8988T (cell line): ENCODE results near the gene G3BP2.
"Not testable (repeated sequence)": the region's sequence is repeated elsewhere in the genome, so short reads cannot be mapped to it uniquely, and the experiment has no call there.

Experiments
- DNase-seq: peaks from one replicate; pipeline ENCODE4 v3.0.0; 2011

Gene G3BP2

DNA sequence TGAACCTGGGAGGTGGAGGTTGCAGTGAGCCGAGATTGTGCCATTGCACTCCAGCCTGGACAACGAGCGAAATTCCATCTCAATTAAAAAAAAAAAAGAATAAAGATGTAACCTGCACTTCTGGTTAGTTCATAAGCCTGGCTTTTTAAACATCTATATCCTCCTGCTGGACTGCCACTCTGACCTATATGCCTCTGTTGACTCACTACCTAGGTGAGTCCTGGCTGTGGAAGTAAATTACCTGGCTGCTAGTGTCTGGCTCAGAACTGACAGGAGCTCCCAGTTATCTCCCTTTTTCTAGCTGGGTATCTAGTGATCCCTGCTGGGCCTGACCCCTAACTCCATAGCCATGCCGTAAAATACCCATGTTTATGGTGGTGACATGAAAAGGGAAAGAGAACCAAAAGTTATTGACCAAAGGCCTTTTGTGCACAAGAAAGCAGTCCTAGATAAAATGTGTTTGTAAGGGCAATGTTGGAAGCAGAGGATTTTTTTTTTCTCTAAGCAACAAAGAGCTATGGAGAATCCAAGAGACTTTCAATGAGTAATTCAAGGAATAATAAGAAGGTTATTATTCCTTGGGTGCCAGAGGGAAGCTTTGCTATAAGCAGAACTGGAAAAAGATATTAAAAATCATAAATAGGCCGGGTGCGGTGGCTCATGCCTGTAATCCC, 10.4 kb upstream of the G3BP2 start:
- DNase-seq: no peak

DNA sequence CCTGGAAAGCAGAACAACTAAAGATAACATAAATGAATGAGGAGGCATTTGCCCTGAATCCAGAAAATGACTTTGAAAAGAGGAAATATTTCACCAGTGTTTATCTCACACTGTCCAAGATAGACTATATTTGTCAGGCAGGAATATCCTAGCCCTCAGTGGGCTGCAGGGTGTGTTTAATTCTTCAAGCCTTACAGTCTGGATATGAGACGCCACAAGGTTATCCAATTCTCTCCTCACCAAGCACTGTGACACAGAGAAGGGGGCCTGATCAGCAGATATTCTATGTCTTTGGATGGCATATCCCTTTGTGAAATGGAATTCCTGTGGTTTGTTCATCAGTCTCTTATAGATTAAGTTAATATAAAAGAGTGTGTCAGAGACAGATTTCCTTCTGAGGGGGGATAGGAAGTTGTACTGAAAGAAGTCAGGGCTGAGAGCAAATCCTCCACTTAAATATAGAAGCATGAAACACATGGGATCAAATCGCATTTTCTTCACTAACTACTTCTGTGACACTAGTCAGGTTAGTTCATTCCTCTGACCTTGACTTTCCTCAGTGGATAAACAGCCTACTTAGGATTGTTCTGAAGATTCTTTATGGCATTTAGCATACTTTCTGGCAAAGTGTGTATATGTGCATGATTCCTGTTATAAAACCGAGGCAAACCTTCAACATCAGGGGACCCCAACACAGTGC, 6.8 kb upstream of the G3BP2 start:
- DNase-seq: no peak

DNA sequence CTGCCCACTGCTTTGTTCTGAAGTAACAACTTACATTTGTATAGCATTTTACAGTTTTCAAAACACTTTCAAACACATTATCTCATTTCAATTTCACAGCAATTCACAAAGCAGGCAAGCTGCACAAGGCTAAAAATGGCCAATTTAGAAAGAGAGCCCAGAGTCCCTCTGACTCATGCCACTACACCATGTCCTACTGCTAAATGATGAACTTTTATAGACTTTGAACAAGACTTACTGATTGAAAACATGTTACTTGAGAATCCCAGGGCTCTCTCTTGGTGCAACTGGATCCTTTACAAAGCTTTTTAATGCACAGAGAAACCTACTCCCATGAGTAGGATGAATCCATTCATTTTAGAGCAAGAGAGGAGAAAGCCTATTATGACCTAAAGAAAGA, 5.8 kb upstream of the G3BP2 start:
- DNase-seq: no peak

DNA sequence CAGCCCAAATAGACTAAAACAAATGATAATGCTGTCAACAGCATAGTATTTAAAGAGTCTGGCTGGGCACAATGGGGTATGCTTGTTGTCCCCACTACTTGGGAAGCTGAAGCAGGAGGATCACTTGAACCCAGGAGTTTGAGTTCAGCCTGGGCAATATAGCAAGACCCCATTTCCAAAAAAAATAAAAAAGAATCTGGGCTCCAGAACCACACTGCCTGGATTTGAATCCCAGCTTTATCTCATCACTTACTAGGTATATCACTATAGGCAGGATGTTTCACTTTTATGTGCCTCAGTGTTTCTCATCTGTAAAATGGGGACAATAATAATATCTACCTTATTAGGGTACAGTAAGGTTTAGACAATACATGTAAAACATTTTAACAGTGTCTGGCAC, 5.3 kb upstream of the G3BP2 start:
- DNase-seq: no peak

DNA sequence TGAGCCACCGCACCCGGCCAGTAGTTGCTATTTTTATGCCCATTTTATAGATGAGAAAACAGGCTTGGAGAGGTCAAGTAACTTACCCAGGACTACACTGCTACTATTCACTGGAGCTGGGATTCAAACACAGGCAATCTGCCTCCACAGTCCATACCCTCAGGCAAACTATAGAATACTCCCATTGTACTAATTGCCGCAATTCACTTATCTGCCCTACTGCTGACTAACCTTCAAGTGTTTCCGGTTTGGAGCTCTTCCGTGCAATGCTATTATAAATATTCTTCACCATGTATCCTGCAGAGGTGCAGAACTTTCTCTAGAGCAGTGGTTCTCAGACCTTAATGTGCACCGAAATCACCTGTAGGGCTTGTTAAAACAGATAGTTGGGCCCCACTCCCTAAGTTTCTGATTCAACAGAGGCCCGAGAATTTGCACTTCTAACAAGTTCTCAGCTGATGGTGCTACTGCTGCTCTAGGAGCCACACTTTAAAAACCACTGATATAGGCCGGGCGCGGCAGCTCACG, 1.9 kb upstream of the G3BP2 start:
- DNase-seq: no peak

DNA sequence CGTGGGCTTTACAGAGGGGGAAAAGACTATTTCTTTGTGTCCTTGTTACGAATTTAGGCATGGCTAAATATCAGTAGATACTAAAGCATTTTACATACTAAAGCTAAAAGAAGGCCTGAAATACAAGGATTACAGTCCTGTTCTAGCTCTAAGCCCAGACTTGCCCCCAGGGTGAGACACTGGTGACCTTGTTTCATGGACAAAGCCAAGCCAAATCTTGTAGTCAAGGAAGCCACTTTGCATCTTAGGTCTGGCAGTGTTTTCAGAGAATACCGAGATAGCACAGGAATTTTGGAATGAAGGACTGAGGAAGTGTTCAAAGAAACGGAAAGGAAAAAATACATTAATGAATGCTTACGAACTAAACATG, 733 bp upstream of the G3BP2 start:
- DNase-seq: no peak

DNA sequence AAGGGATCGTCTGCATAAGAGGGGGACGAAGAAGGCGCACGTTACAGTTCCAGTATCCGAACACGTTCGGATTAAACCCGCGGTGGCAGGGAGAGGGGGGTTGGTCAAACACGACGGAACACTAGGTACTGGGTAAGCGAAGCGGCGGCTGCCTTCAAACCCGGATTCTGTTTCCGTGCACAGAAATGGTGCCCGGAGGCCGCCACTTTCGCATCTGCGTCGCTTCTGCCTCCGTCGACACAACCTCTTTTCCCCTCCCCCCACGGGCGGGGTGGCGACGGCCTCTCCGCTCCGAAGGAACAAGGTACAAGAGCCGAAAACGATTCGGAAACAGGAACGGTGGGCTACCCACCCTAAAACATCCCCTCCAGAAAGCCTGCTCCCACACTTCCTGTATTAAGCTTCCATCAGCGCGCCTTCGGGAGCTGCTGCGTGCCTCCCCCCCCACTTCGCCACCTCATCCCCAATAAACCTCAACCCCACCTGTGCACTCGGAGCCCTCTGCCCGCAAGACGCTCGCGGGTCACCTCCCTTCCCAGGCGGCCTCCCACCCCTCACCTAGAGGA, 667 bp downstream of the G3BP2 start:
- DNase-seq: peak; percentile 15

DNA sequence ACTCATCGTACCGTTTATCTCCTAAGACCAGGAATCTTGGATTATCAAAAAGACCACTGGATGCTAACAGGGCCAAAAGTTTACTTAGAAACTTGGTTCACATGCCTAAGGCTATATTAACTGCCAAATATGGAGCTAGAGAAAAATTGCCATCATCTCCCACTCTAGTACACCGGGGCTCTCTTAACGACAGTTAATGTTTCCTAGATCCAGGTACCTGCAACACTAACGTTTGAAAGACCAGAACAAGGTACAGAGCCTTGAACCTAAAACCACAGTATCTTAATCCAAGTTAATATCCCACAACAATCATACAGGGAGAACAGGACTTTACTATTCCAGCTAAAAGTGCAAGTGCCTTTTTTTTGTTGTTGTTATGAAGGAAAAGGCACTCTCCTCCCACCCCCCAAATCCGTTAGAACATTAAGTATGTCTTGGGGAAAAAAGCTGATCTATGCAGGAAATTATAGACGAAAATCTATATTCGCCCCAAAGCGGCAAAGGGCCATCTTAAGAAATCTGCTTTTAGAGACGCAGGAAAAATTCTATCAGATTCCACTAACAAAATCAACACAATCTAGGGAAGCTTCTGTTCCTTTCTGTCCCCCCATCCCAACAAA, 1.3 kb downstream of the G3BP2 start:
- no peak for DNase-seq

DNA sequence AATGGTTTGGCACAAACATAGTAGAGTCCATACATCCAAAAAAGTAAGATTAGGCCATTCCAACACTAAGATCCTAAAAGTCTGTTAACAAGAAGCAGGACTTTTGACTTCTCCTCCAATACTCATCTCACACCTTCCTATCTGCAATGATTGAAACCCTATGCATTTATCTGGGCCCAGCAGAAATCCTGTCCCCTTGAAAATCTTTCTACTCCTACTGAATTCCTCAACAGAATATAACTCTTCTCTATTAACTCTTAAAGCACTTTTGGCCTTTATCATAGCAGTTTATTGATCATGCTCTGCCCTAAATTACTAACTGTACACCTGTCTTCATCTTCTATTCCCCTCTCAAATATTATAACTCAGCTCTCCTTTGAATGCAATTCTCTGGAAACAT, 4.6 kb downstream of the G3BP2 start:
- no peak for DNase-seq

DNA sequence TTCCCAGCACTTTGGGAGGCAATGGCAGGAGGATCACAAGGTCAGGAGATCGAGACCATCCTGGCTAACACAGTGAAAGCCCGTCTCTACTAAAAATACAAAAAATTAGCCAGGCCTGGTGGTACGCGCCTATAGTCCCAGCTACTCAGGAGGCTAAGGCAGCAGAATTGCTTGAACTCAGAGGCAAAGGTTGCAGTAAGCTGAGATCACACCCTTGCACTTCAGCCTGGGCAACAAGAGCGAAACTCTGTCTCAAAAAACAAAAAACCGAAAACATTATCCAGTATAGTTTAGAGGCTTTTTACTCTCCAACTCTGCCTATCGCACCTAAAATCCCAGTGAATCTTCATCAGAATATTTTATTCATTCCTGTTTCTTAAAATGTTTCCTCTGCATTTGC, 5.6 kb downstream of the G3BP2 start:
- not testable (repeated sequence) for DNase-seq

DNA sequence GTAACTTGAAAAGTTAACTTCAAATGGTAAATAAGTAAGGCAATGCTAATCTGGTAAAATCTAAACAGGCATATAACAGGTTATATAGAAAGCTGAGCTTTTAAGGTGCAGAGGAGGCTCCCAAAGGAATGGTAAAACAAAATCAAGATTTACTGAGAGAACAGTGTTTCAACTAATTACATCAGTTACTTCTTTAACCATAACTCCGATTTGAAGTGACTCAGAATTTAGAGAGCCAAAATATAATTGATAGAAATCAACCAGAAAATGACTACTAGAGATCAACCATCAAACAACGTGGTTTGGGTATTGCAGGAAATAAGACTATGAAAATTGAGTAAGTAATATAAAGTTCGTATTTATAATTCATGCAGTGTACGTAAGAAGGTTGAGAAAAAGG, 6.9 kb downstream of the G3BP2 start:
- no peak for DNase-seq

DNA sequence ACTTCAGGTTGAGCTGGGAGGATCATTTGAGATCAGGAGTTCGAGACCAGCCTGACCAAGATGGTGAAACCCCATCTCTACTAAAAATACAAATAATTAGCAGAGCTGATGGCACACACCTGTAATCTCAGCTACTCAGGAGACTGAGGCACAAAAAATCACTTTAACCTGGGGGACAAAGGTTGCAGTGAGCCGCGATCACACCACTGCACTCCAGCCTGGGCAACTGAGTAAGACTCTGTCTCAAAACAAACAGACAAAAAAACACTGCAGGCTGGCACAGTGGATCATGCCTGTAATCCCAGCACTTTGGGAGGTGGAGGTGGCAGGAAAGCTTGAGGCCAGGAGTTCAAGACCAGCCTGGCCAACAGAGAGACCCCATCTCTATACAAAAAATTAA, 8.6 kb downstream of the G3BP2 start:
- not testable (repeated sequence) for DNase-seq

DNA sequence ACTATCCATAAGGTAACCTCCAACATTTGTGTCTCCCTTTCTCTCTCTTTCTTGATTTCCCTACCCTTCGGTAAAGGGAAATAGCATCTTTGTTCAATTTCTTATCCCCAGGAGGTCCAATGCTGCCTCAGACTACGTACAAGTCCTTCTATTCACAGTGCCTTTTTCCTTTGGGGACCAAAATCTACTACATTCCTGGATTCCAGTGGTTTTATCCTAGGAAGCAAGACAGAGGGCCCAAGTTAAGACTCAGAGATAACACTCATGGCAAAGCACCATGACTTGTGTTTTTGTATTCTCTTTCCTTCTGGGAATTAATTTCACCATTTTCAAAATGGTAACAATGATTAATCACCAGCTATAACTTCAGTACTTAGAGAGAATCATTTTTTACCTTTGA, 10.6 kb downstream of the G3BP2 start:
- DNase-seq: no peak

DNA sequence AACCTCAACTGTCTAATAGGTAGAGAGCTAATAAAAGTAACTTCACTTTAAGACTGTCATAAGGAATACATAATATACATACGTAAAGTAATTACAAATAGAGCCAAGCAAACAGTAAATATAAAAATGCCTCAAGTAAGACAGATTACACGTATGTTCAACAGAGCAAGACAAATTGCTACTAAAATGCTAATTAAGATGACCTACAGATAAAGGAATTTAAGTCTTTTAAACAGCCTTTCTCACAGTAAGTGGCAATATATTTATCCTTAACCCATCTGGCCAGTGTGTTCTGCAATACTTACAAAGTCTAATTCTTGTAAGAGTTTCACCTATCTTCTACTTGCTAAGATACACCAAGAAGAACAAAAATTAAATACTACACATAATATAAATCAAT, 12.7 kb downstream of the G3BP2 start:
- DNase-seq: no peak

DNA sequence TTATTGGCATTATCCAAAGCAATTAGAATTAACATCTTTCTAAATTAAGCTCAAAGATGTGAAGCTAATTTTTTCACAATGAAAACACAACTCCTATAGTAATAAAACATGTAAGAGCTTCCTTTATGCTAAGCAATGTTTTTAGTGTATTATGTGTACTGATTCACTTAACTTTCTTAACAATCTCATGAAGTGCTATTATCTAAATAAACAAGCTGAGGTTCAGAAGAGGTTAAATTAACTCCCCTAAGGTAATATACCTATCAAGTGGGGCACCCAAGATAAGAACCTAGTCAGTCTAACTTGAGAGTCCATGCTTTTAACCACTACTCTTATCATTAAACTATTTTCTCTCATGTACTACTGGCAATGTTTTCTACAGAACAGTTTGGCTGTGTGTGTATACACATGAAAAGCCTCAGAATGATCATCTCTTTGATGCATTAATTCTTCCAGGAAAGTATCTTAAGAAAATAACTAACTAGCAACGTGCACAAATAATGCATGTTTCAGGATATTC, 13.6 kb downstream of the G3BP2 start:
- DNase-seq: no peak

DNA sequence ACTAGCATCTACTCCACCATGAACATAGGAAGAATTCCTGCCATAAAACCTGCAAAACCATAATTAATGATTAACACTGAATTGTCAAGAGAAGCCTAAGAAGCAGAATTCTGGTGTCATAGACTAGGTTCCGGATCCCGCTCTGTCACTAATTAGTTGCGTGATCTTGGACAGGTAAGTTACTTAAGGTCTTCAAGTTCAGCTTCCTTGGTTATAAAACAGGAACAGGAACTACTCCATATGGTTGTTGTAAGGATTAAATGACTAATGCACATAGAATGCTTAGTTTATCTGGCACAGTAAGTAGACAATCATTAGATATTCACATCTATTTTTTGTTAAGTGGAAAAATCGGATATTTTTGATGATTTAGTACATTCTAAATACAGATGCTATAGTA, 14.3 kb downstream of the G3BP2 start:
- no peak for DNase-seq

DNA sequence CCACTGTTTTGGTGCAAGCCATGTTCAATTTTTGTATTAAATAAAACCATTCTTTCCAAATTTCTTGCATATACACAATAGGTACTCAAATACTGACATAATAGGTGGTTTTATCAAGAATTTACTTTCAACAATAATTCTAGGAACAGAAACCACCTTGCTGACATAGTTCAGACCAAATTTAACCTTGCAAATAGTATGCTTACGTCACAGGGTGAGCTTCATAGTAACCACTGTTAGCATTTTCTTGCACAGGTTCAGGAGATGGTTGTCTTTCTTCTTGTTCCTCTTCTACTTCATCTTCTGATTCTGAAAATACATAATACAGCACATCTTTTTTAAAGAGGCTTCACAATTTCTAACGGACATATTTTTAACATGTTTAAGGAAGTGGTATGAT, 17.6 kb downstream of the G3BP2 start:
- DNase-seq: no peak

DNA sequence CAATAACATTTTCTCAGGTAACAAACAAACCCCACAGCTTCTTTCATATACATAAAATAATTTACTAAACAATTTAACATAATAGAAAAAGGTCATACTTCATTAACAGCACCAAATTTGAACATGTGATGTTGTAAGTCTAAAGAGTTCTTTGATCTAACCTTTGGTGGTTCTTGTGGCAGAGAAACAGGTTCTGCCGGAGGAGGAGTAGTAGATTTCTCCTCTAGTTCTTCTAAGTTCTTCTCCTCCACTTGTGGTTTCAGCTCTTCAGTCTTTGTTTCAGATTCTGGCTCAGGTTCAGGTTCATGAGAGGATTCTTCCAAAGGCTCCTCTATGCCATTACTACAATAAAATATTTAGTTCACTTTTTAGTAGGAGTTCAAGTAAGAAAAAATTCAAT, 18.3 kb downstream of the G3BP2 start:
- DNase-seq: no peak

DNA sequence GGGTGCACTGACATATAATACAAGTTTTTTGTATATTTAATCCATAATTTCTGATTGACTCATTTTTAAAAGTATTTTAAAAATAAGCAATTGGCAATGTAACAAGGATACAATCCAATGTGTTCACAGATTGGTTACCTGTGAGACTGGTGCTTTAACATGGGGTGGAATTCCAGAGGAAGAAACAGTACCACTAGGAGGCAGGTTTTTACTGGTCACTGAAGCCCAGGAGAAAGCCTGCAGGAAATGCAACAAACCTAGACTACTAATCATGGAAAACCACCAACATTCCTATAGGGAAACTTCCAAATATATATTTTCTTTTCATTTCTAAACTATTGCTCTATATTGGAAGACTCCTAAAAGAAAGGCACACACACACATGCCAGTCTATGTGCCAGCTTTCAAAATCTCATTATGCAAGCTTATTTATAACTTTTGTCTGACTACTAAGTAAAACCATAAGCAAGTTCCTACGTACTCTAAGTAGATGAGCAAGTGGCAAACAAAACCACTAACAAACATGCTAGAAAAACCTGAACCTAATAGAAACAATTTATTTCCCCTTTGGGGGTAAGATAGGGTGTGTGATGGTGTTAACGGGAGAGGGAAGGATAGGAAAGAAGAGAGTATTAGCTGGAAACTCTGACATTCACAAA, 19.2 kb downstream of the G3BP2 start:
- DNase-seq: no peak

DNA sequence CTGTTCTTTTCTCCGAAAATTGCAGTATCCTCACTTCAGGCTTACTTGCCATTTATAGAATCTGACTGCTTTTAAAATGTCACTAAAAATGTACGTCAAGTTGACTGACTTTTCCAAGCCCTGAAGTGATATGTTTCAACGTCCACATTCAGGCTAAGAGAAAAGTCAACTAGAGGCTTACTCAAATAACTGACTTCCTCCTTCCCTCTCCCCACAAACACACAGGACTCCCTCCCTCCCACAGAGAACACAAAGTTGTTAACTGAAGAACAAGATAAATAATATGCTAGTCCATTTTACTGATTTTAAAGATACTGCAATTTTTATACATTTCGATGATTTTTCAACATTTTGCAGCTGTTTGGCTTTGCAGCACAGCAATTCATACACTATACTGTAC, 29.1 kb downstream of the G3BP2 start:
- DNase-seq: no peak

DNA sequence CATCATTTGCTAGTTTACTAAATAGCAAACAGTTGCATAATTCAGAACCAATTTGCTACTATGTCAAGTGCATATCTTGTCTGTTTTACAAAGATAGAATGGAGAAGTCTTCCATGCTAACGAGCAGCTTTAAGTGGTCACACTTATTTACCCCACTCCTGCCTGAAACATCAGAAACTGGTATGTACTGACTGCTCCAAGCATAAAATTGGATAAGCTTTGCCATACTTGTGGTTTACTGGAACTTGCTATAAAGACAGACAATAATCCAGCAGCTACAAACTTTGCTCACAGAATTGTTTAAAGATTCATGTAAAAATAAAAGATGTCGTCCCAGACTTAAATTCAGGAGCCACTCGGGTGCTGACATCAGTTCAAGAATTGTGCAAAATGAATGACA, 29.6 kb downstream of the G3BP2 start:
- no peak for DNase-seq

DNA sequence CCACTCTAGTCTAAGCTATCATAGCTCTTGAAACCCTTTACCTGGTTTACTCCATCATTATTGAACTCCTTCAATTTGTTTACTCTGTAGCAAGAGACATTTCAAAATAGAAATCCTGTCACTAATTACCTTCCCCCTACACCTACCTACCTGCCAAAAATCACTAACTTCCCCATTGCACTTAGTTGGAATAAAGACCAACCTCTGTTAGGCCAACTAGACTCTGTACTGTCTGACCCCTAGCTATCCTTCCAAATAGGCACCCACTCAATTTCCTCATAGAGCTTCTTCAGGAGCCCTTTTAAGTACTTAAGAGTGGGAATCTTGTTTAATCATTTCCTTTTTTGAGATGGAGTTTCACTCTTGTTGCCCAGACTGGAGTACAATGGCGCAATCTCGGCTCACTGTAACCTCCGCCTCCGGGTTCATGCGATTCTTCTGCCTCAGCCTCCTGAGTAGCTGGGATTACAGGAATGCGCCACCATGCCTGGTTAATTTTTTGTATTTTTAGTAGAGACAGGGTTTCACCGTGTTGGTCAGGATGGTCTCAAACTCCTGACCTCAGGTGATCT, 34.0 kb downstream of the G3BP2 start:
- DNase-seq: no peak

DNA sequence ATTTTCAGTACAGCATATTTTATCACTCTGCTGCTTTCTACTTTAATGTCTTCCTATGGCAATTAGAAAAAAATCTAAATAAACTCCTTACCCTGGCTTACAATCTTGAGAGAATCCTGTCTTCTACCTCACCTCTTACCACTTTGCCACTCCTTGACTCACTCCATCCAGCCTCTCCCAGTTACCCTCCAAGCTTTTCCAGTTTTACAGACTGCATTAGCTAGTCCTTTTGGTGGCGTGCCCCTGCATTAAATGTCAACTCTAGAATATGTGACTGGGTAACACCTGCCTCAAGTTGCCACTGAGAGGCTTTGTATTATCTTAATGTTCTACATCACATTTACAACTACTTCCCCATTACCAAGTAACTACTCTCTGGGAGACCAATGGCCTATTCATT, 35.4 kb downstream of the G3BP2 start:
- DNase-seq: no peak
